SK-N-MC (cell line): ENCODE results near the gene PALM.

Experiments used
- EZH2 ChIP-seq: fragments of 200-600 bp; sonication (generic); IDR thresholded peaks from one replicate; pipeline ENCODE4 v1.6.1; 2017; ENCODE audit warnings: antibody characterized with exemption
- FOXP2 ChIP-seq: optimal IDR thresholded peaks from 2 replicates; pipeline ENCODE3; 2011; ENCODE audit warnings: mild to moderate bottlenecking, moderate library complexity; ENCODE audit not compliant: insufficient read depth; ENCODE audit errors: extremely low read length, control extremely low read depth

GRCh38 chr19:718251-718951 is 9.7 kb downstream of the PALM start:
- TF ChIP-seq FOXP2 (no peak), EZH2 (no peak)
